HEK293 (cell line): ENCODE results near the gene MC2R.

Experiments
- CTCF ChIA-PET: fragments of 350-600 bp; formaldehyde crosslinking; extraction: SDS; loops from one replicate; lab custom pipeline; 2021; ENCODE audit warnings: antibody characterized with exemption; lab: Yijun Ruan, JAX
- POLR2A ChIA-PET: fragments of 300-600 bp; formaldehyde crosslinking; extraction: SDS; loops from one replicate; lab custom pipeline; 2020; ENCODE audit warnings: antibody characterized with exemption, inconsistent platforms; lab: Yijun Ruan, JAX
- H3K27ac ChIP-seq: fragments of 200-500 bp; sonication (Bioruptor generic); 2 replicates; pipeline ENCODE4 v1.5.1; 2014; ENCODE audit warnings: low read depth, low read length, control low read depth, inconsistent platforms; ENCODE audit errors: extremely low read depth
- H3K36me3 ChIP-seq, 2 experiments: fragments of 200-500 bp in 1 of 2; sonication (Bioruptor generic) in 1 of 2; 1 replicate in 1 of 2; 2 replicates in 1 of 2; pipeline ENCODE4 v1.5.1; 2014 to 2017; ENCODE audit warnings: inconsistent platforms in 2 of 2, low read length in 2 of 2; ENCODE audit not compliant: control insufficient read depth in 2 of 2, insufficient read depth in 1 of 2
- H3K4me1 ChIP-seq: fragments of 200-500 bp; sonication (Bioruptor generic); 2 replicates; pipeline ENCODE4 v1.5.1; 2014; ENCODE audit warnings: mild to moderate bottlenecking, low read length, inconsistent platforms; ENCODE audit not compliant: control insufficient read depth, insufficient read depth
- H3K4me3 ChIP-seq: 2 replicates; pipeline ENCODE4 v1.5.1; 2011; ENCODE audit warnings: low read depth, mild to moderate bottlenecking, control low read depth, low read length, moderate library complexity
- H3K9me3 ChIP-seq: fragments of 200-500 bp; sonication (Bioruptor generic); 2 replicates; pipeline ENCODE4 v1.5.1; 2014; ENCODE audit warnings: low read depth, low read length, inconsistent platforms; ENCODE audit not compliant: control insufficient read depth, insufficient read depth
- GFI1B ChIP-seq: fragments of 450-650 bp; formaldehyde crosslinking; IDR thresholded peaks from 2 replicates; pipeline ENCODE4 v1.5.1; 2016; ENCODE audit warnings: missing biosample characterization, missing genetic modification characterization
- KLF1 ChIP-seq: fragments of 450-650 bp; formaldehyde crosslinking; IDR thresholded peaks from 2 replicates; pipeline ENCODE4 v1.5.1; 2016; ENCODE audit warnings: missing biosample characterization, missing genetic modification characterization
- MYNN ChIP-seq: fragments of 450-650 bp; formaldehyde crosslinking; IDR thresholded peaks from 2 replicates; pipeline ENCODE4 v1.5.1; 2016; ENCODE audit warnings: missing biosample characterization, missing genetic modification characterization, borderline replicate concordance
- OSR2 ChIP-seq: fragments of 450-650 bp; formaldehyde crosslinking; IDR thresholded peaks from 2 replicates; pipeline ENCODE4 v1.5.1; 2016; ENCODE audit warnings: missing biosample characterization, missing genetic modification characterization
- REPIN1 ChIP-seq: fragments of 450-650 bp; formaldehyde crosslinking; IDR thresholded peaks from 2 replicates; pipeline ENCODE4 v1.5.1; 2017; ENCODE audit warnings: missing biosample characterization, missing genetic modification characterization, low read depth
- SP7 ChIP-seq: fragments of 450-650 bp; formaldehyde crosslinking; IDR thresholded peaks from 2 replicates; pipeline ENCODE4 v1.5.1; 2016; ENCODE audit warnings: missing biosample characterization, missing genetic modification characterization
- ZBTB20 ChIP-seq: fragments of 450-650 bp; formaldehyde crosslinking; IDR thresholded peaks from 2 replicates; pipeline ENCODE4 v1.5.1; 2016; ENCODE audit warnings: missing biosample characterization, missing genetic modification characterization
- ZFHX2 ChIP-seq: fragments of 450-650 bp; formaldehyde crosslinking; conservative IDR thresholded peaks from 2 replicates; pipeline ENCODE4 v1.5.1; 2016; ENCODE audit warnings: missing biosample characterization, missing genetic modification characterization
- ZNF2 ChIP-seq: fragments of 450-650 bp; formaldehyde crosslinking; IDR thresholded peaks from 2 replicates; pipeline ENCODE4 v1.5.1; 2016; ENCODE audit warnings: missing biosample characterization, missing genetic modification characterization
- ZNF302 ChIP-seq: fragments of 450-650 bp; formaldehyde crosslinking; IDR thresholded peaks from 2 replicates; pipeline ENCODE4 v1.5.1; 2016; ENCODE audit warnings: missing biosample characterization, missing genetic modification characterization, low read depth
- ZNF311 ChIP-seq: fragments of 450-650 bp; formaldehyde crosslinking; IDR thresholded peaks from 2 replicates; pipeline ENCODE4 v1.5.1; 2017; ENCODE audit warnings: missing biosample characterization, missing genetic modification characterization, borderline replicate concordance
- ZNF366 ChIP-seq: fragments of 450-650 bp; formaldehyde crosslinking; conservative IDR thresholded peaks from 2 replicates; pipeline ENCODE4 v1.5.1; 2016; ENCODE audit warnings: missing biosample characterization, missing genetic modification characterization
- ZNF404 ChIP-seq: fragments of 450-650 bp; formaldehyde crosslinking; IDR thresholded peaks from 2 replicates; pipeline ENCODE4 v1.5.1; 2017; ENCODE audit warnings: missing biosample characterization, missing genetic modification characterization
- ZNF501 ChIP-seq: fragments of 450-650 bp; formaldehyde crosslinking; IDR thresholded peaks from 2 replicates; pipeline ENCODE4 v1.5.1; 2016; ENCODE audit warnings: missing biosample characterization, missing genetic modification characterization
- ZNF558 ChIP-seq: fragments of 450-650 bp; formaldehyde crosslinking; IDR thresholded peaks from 2 replicates; pipeline ENCODE4 v1.5.1; 2016; ENCODE audit warnings: missing biosample characterization, missing genetic modification characterization
- ZNF626 ChIP-seq: fragments of 450-650 bp; sonication (Bioruptor Pico); formaldehyde crosslinking; IDR thresholded peaks from 2 replicates; pipeline ENCODE4 v1.5.1; 2018; ENCODE audit warnings: missing biosample characterization, missing genetic modification characterization, inconsistent platforms
- ZNF677 ChIP-seq: fragments of 450-650 bp; IDR thresholded peaks from 2 replicates; pipeline ENCODE4 v1.5.0; 2018; ENCODE audit warnings: missing biosample characterization, mild to moderate bottlenecking, missing genetic modification characterization, moderate library complexity
- ZNF785 ChIP-seq: fragments of 450-650 bp; formaldehyde crosslinking; IDR thresholded peaks from 2 replicates; pipeline ENCODE4 v1.5.1; 2016; ENCODE audit warnings: missing biosample characterization, missing genetic modification characterization
- TF ChIP-seq, protein P1 (sequence below): fragments of 450-650 bp; formaldehyde crosslinking; IDR thresholded peaks from 2 replicates; pipeline ENCODE4 v1.5.1; 2016; ENCODE audit warnings: missing biosample characterization, missing genetic modification characterization, borderline replicate concordance
- TF ChIP-seq, protein P2 (sequence below): fragments of 450-650 bp; formaldehyde crosslinking; IDR thresholded peaks from 2 replicates; pipeline ENCODE4 v1.5.1; 2017; ENCODE audit warnings: missing biosample characterization, missing genetic modification characterization
- TF ChIP-seq, protein P3 (sequence below): fragments of 450-650 bp; formaldehyde crosslinking; conservative IDR thresholded peaks from 2 replicates; pipeline ENCODE4 v1.5.1; 2016; ENCODE audit warnings: low read depth, missing biosample characterization, missing genetic modification characterization
- TF ChIP-seq, protein P4 (sequence below): fragments of 450-650 bp; formaldehyde crosslinking; IDR thresholded peaks from 2 replicates; pipeline ENCODE4 v1.5.1; 2017; ENCODE audit warnings: missing biosample characterization, missing genetic modification characterization

Gene MC2R

DNA sequence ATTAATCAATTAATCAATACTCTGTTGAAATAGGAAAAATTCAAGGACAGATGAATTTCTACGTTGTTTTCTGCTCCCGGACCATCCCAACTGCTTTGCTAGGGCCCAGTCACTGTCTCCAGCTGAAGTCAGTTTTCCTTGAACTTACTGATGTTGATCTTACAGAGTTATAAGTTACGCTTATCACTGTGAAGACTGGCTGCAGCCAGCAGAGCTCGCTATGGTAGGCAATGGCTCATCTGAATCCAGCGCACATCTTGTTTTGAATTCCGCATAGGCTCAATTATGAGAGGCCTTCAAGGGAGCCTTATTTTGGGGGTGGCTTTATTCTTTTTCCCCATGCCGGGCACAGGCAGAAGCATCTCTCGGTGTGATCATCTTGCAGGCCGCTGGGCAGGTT is 2.7 kb downstream of the MC2R start:
- TF ChIP-seq ZNF785 (tag by site-specific recombination): no peak
- TF ChIP-seq ZFHX2 (tag by site-specific recombination): no peak
- TF ChIP-seq, protein P1, sequence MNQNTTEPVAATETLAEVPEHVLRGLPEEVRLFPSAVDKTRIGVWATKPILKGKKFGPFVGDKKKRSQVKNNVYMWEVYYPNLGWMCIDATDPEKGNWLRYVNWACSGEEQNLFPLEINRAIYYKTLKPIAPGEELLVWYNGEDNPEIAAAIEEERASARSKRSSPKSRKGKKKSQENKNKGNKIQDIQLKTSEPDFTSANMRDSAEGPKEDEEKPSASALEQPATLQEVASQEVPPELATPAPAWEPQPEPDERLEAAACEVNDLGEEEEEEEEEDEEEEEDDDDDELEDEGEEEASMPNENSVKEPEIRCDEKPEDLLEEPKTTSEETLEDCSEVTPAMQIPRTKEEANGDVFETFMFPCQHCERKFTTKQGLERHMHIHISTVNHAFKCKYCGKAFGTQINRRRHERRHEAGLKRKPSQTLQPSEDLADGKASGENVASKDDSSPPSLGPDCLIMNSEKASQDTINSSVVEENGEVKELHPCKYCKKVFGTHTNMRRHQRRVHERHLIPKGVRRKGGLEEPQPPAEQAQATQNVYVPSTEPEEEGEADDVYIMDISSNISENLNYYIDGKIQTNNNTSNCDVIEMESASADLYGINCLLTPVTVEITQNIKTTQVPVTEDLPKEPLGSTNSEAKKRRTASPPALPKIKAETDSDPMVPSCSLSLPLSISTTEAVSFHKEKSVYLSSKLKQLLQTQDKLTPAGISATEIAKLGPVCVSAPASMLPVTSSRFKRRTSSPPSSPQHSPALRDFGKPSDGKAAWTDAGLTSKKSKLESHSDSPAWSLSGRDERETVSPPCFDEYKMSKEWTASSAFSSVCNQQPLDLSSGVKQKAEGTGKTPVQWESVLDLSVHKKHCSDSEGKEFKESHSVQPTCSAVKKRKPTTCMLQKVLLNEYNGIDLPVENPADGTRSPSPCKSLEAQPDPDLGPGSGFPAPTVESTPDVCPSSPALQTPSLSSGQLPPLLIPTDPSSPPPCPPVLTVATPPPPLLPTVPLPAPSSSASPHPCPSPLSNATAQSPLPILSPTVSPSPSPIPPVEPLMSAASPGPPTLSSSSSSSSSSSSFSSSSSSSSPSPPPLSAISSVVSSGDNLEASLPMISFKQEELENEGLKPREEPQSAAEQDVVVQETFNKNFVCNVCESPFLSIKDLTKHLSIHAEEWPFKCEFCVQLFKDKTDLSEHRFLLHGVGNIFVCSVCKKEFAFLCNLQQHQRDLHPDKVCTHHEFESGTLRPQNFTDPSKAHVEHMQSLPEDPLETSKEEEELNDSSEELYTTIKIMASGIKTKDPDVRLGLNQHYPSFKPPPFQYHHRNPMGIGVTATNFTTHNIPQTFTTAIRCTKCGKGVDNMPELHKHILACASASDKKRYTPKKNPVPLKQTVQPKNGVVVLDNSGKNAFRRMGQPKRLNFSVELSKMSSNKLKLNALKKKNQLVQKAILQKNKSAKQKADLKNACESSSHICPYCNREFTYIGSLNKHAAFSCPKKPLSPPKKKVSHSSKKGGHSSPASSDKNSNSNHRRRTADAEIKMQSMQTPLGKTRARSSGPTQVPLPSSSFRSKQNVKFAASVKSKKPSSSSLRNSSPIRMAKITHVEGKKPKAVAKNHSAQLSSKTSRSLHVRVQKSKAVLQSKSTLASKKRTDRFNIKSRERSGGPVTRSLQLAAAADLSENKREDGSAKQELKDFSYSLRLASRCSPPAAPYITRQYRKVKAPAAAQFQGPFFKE (tag by site-specific recombination): no peak
- TF ChIP-seq, protein P2, sequence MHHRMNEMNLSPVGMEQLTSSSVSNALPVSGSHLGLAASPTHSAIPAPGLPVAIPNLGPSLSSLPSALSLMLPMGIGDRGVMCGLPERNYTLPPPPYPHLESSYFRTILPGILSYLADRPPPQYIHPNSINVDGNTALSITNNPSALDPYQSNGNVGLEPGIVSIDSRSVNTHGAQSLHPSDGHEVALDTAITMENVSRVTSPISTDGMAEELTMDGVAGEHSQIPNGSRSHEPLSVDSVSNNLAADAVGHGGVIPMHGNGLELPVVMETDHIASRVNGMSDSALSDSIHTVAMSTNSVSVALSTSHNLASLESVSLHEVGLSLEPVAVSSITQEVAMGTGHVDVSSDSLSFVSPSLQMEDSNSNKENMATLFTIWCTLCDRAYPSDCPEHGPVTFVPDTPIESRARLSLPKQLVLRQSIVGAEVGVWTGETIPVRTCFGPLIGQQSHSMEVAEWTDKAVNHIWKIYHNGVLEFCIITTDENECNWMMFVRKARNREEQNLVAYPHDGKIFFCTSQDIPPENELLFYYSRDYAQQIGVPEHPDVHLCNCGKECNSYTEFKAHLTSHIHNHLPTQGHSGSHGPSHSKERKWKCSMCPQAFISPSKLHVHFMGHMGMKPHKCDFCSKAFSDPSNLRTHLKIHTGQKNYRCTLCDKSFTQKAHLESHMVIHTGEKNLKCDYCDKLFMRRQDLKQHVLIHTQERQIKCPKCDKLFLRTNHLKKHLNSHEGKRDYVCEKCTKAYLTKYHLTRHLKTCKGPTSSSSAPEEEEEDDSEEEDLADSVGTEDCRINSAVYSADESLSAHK (tag by site-specific recombination): no peak
- TF ChIP-seq ZNF626 (tag by site-specific recombination): no peak
- TF ChIP-seq, protein P3, sequence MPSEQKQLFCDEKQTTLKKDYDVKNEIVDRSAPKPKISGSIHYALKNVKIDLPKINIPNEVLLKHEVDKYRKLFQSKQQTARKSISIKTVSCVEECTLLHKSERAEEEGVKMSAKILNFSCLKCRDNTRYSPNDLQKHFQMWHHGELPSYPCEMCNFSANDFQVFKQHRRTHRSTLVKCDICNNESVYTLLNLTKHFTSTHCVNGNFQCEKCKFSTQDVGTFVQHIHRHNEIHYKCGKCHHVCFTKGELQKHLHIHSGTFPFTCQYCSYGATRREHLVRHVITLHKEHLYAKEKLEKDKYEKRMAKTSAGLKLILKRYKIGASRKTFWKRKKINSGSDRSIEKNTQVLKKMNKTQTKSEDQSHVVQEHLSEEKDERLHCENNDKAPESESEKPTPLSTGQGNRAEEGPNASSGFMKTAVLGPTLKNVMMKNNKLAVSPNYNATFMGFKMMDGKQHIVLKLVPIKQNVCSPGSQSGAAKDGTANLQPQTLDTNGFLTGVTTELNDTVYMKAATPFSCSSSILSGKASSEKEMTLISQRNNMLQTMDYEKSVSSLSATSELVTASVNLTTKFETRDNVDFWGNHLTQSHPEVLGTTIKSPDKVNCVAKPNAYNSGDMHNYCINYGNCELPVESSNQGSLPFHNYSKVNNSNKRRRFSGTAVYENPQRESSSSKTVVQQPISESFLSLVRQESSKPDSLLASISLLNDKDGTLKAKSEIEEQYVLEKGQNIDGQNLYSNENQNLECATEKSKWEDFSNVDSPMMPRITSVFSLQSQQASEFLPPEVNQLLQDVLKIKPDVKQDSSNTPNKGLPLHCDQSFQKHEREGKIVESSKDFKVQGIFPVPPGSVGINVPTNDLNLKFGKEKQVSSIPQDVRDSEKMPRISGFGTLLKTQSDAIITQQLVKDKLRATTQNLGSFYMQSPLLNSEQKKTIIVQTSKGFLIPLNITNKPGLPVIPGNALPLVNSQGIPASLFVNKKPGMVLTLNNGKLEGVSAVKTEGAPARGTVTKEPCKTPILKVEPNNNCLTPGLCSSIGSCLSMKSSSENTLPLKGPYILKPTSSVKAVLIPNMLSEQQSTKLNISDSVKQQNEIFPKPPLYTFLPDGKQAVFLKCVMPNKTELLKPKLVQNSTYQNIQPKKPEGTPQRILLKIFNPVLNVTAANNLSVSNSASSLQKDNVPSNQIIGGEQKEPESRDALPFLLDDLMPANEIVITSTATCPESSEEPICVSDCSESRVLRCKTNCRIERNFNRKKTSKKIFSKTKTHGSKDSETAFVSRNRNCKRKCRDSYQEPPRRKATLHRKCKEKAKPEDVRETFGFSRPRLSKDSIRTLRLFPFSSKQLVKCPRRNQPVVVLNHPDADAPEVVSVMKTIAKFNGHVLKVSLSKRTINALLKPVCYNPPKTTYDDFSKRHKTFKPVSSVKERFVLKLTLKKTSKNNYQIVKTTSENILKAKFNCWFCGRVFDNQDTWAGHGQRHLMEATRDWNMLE (tag by site-specific recombination): no peak
- no peak for TF ChIP-seq ZNF677 (tag by site-specific recombination)
- no peak for TF ChIP-seq ZNF302 (tag by site-specific recombination)
- TF ChIP-seq ZNF404 (tag by site-specific recombination): no peak
- TF ChIP-seq ZBTB20: no peak
- TF ChIP-seq ZNF501 (tag by site-specific recombination): no peak
- ChIA-PET CTCF (interaction anchor here (0.6 kb wide), 1 partner anchor 38 kb away, joined by 3 read pairs; no protein-coding TSS in a partner anchor), POLR2A (no interaction called here)
- no peak overlapping the region for H3K27ac ChIP-seq
- no peaks in the 10 kb centered on the region for H3K9me3 ChIP-seq
- H3K36me3 ChIP-seq: no peaks in the 10 kb centered on the region
- no peaks in the 10 kb centered on the region for H3K4me1 ChIP-seq
- H3K4me3 ChIP-seq: no peak overlapping the region

DNA sequence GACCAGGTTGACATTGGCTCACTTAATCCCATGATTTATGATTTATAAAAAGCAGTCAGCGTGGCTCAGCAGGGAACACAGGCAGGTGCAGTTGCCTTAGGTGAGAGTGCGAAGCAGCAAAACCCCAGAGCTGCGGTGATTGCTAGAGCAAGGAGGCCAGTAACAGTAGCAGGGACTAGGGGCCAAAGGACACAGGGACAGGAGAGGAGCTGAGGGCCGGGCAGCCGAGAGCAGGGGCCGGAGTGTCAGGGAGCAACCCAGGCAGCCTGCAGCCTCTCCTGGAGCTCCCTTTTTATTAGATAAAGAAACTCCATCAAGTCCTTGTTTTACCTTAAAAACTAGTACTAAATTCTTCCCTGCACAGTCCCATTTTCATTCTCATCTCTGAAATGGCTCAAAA is 4.3 kb downstream of the MC2R start:
- Histone ChIP-seq H3K4me1 (no peaks in the 10 kb centered on the region), H3K4me3 (no peak overlapping the region), H3K36me3 (no peaks in the 10 kb centered on the region), H3K9me3 (no peaks in the 10 kb centered on the region), H3K27ac (no peak overlapping the region)
- ChIA-PET CTCF (interaction anchor here (0.8 kb wide), 1 partner anchor 19 kb away, joined by 3 read pairs; no protein-coding TSS in a partner anchor), POLR2A (no interaction called here)
- no peak for TF ChIP-seq GFI1B (tag by site-specific recombination)
- TF ChIP-seq REPIN1 (tag by site-specific recombination): no peak
- no peak for TF ChIP-seq ZNF366
- no peak for TF ChIP-seq OSR2
- TF ChIP-seq, protein P4, sequence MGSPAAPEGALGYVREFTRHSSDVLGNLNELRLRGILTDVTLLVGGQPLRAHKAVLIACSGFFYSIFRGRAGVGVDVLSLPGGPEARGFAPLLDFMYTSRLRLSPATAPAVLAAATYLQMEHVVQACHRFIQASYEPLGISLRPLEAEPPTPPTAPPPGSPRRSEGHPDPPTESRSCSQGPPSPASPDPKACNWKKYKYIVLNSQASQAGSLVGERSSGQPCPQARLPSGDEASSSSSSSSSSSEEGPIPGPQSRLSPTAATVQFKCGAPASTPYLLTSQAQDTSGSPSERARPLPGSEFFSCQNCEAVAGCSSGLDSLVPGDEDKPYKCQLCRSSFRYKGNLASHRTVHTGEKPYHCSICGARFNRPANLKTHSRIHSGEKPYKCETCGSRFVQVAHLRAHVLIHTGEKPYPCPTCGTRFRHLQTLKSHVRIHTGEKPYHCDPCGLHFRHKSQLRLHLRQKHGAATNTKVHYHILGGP (tag by site-specific recombination): no peak
- no peak for TF ChIP-seq MYNN (tag by site-specific recombination)
- TF ChIP-seq SP7 (tag by site-specific recombination): no peak
- TF ChIP-seq ZNF2 (tag by site-specific recombination): no peak
- no peak for TF ChIP-seq ZNF311 (tag by site-specific recombination)
- no peak for TF ChIP-seq ZNF558
- no peak for TF ChIP-seq KLF1 (tag by site-specific recombination)
